ENCODE measurements around the gene PPP2R2C.

DNA sequence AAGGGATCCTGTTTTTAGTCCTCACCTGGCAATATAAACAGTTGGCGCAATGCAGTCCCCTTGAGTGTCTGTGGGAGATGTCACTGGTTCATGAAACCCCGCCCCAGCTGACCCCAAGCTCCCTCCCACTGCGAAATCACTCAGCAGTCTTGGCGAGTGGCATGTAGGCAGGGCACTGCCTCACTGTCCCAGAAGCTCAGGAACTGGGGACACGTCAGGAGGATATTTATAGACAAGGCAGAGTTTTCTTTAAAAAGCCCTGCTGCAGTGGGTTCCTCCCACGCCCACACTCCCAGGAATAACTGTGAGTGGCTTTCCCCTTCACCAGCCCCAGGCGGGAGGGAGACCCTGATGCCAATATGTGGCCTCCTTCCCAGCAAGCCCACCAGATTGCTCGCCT, 44.3 kb upstream of the PPP2R2C start:
- TF ChIP-seq, protein P1, sequence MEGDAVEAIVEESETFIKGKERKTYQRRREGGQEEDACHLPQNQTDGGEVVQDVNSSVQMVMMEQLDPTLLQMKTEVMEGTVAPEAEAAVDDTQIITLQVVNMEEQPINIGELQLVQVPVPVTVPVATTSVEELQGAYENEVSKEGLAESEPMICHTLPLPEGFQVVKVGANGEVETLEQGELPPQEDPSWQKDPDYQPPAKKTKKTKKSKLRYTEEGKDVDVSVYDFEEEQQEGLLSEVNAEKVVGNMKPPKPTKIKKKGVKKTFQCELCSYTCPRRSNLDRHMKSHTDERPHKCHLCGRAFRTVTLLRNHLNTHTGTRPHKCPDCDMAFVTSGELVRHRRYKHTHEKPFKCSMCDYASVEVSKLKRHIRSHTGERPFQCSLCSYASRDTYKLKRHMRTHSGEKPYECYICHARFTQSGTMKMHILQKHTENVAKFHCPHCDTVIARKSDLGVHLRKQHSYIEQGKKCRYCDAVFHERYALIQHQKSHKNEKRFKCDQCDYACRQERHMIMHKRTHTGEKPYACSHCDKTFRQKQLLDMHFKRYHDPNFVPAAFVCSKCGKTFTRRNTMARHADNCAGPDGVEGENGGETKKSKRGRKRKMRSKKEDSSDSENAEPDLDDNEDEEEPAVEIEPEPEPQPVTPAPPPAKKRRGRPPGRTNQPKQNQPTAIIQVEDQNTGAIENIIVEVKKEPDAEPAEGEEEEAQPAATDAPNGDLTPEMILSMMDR (IDR thresholded peaks at IDR 0.05; ENCODE audit: borderline replicate concordance, extremely low read depth, low read length, poor library complexity, severe bottlenecking), result no peak
- no peak for TF ChIP-seq EZH2 (IDR thresholded peaks at IDR 0.05; ENCODE audit: borderline replicate concordance, low read depth, low read length, severe bottlenecking)
